Activated CD4-positive, alpha-beta T cell treated with anti-CD3 and anti-CD28 coated beads for 36 hours (primary cell): ENCODE results near the gene LIX1L. TPM values are rescaled to one million over a fixed set of nuclear protein-coding genes. Genes with fewer than 3 reads are reported as not detected.

Experiments
- ATAC-seq: fragments of 200-7000 bp; cut with Tn5 transposase; one replicate; pipeline ENCODE4 v1.10.0; 2021; ENCODE audit warnings: mild to moderate bottlenecking, moderate library complexity
- CTCF ChIA-PET: fragments of 350-600 bp; sonication (Branson Sonifier 250); formaldehyde crosslinking; loops from one replicate; lab custom pipeline; 2021; ENCODE audit warnings: antibody characterized with exemption; lab: Charles Lee
- POLR2A ChIA-PET: fragments of 350-600 bp; sonication (Branson Sonifier 250); formaldehyde crosslinking; loops from one replicate; lab custom pipeline; 2021; ENCODE audit warnings: antibody characterized with exemption, inconsistent platforms; lab: Charles Lee
- DNase-seq: peaks from one replicate; pipeline ENCODE4 v3.0.0-alpha.2; 2020
- H3K27ac Mint-ChIP-seq: one replicate; pipeline ENCODE4 v1.8.0; 2021; ENCODE audit warnings: mixed read lengths
- H3K27me3 Mint-ChIP-seq: one replicate; pipeline ENCODE4 v1.8.0; 2021; ENCODE audit warnings: mixed read lengths
- H3K36me3 Mint-ChIP-seq: one replicate; pipeline ENCODE4 v1.8.0; 2021; ENCODE audit warnings: low read depth, mixed read lengths
- H3K4me1 Mint-ChIP-seq: one replicate; pipeline ENCODE4 v1.8.0; 2021; ENCODE audit warnings: mixed read lengths
- H3K4me3 Mint-ChIP-seq: one replicate; pipeline ENCODE4 v1.8.0; 2021; ENCODE audit warnings: mild to moderate bottlenecking, moderate library complexity, mixed read lengths
- H3K9me3 Mint-ChIP-seq: one replicate; pipeline ENCODE4 v1.8.0; 2021; ENCODE audit warnings: low read depth, mixed read lengths
- intact Hi-C, 2 experiments: fragments of 100-400 bp; cut with DNase I in 1 of 2; cut with micrococcal nuclease in 1 of 2; formaldehyde crosslinking; loops; one replicate each; pipeline versions ENCODE4 v1.14.2 to v1.15.1; 2022 to 2024; cut with DNase I, micrococcal nuclease
- total RNA-seq, 2 experiments: library from RNA; stranded (reverse); gene quantifications; one replicate each; pipeline ENCODE4 v1.2.3, GENCODE V29; 2021

The LIX1L gene
- total RNA-seq, 2 experiments from 2014 or later = 44.9 to 49.4 TPM

GRCh38 chr1:145963265-145964019 is 5.6 kb upstream of the LIX1L start:
- peaks cover 10% of the 10 kb centered on the region for H3K9me3 Mint-ChIP-seq
- intact Hi-C loops = loop anchor here (1.0 to 5.0 kb wide), 11 partner anchors 7 to 104 kb away; partner anchors contain the start of genes PIAS3 (in 2 of the 2), RBM8A (in 2 of the 2), PEX11B (in 1 of the 2) and TXNIP (in 1 of the 2)
- ATAC-seq (no peak), DNase-seq (no peak)
- POLR2A ChIA-PET = interaction anchor here (0.6 to 4.7 kb wide), 13 partner anchors 10 to 136 kb away, joined by 3 to 38 read pairs (median 5); partner anchors contain the start of genes NUDT17, PIAS3, RBM8A and TXNIP
- H3K4me1 Mint-ChIP-seq = peaks cover 39% of the 10 kb centered on the region
- peak overlapping the region; percentile 85 for H3K4me3 Mint-ChIP-seq
- no peaks in the 10 kb centered on the region for H3K27me3 Mint-ChIP-seq
- CTCF ChIA-PET = interaction anchor here (0.6 to 6.1 kb wide), 20 partner anchors 10 to 118 kb away, joined by 3 to 46 read pairs (median 5); partner anchors contain the start of genes NUDT17, RBM8A and TXNIP
- H3K27ac Mint-ChIP-seq = peak overlapping the region; percentile 87
- peaks cover 20% of the 10 kb centered on the region for H3K36me3 Mint-ChIP-seq

GRCh38 chr1:145962157-145963102 is 4.6 kb upstream of the LIX1L start:
- H3K27me3 Mint-ChIP-seq = no peaks in the 10 kb centered on the region
- DNase-seq (peak; percentile 62), ATAC-seq (peak; percentile 0)
- intact Hi-C loops = loop anchor here in 1 of 2 experiments (5.0 kb wide), 1 partner anchor 90 kb away; no protein-coding TSS in a partner anchor
- CTCF ChIA-PET = interaction anchor here (0.6 to 6.1 kb wide), 8 partner anchors 14 to 117 kb away, joined by 3 to 46 read pairs (median 8); partner anchors contain the start of gene NUDT17
- H3K27ac Mint-ChIP-seq = peak overlapping the region; percentile 91
- H3K36me3 Mint-ChIP-seq = peaks cover 14% of the 10 kb centered on the region
- POLR2A ChIA-PET = interaction anchor here (0.8 to 4.7 kb wide), 5 partner anchors 17 to 103 kb away, joined by 3 to 38 read pairs (median 4); partner anchors contain the start of genes PIAS3 and RBM8A
- peak overlapping the region; percentile 85 for H3K4me3 Mint-ChIP-seq
- peaks cover 7% of the 10 kb centered on the region for H3K9me3 Mint-ChIP-seq
- peaks cover 44% of the 10 kb centered on the region for H3K4me1 Mint-ChIP-seq

GRCh38 chr1:145961425-145962156 is 3.8 kb upstream of the LIX1L start:
- H3K27ac Mint-ChIP-seq = peak overlapping the region; percentile 91
- peaks cover 9% of the 10 kb centered on the region for H3K36me3 Mint-ChIP-seq
- peak; percentile 2 for ATAC-seq
- H3K4me3 Mint-ChIP-seq = peak overlapping the region; percentile 85
- peaks cover 46% of the 10 kb centered on the region for H3K4me1 Mint-ChIP-seq
- H3K9me3 Mint-ChIP-seq = no peaks in the 10 kb centered on the region
- DNase-seq = peak; percentile 83
- ChIA-PET CTCF (interaction anchor here (1.0 kb wide), 1 partner anchor 22 kb away, joined by 3 read pairs; no protein-coding TSS in a partner anchor), POLR2A (interaction anchor here (1.2 to 4.7 kb wide), 3 partner anchors 34 to 103 kb away, joined by 4 to 38 read pairs (median 8); partner anchors contain the start of genes PIAS3 and RBM8A)
- H3K27me3 Mint-ChIP-seq = no peaks in the 10 kb centered on the region
- intact Hi-C loops = loop anchor here in 1 of 2 experiments (5.0 kb wide), 1 partner anchor 91 kb away; no protein-coding TSS in a partner anchor

- H3K36me3 Mint-ChIP-seq = peaks cover 9% of the 10 kb centered on the region
- POLR2A ChIA-PET = interaction anchor here (2.4 to 4.7 kb wide), 2 partner anchors 34 to 91 kb away, joined by 8 to 38 read pairs; partner anchors contain the start of gene RBM8A
- peak overlapping the region; percentile 85 for H3K4me3 Mint-ChIP-seq
- H3K9me3 Mint-ChIP-seq = no peaks in the 10 kb centered on the region
- CTCF ChIA-PET = interaction anchor here (1.0 kb wide), 2 partner anchors 19 to 23 kb away, joined by 3 to 5 read pairs; no protein-coding TSS in a partner anchor
- ATAC-seq (no peak), DNase-seq (no peak)
- intact Hi-C loops = loop anchor here in 1 of 2 experiments (5.0 kb wide), 1 partner anchor 91 kb away; no protein-coding TSS in a partner anchor
- no peaks in the 10 kb centered on the region for H3K27me3 Mint-ChIP-seq
- peaks cover 49% of the 10 kb centered on the region for H3K4me1 Mint-ChIP-seq
- peak overlapping the region; percentile 91 for H3K27ac Mint-ChIP-seq
These were observed 3.2 kb upstream of the LIX1L start for GRCh38 chr1:145961109-145961424.

GRCh38 chr1:145960468-145961108 is 2.8 kb upstream of the LIX1L start:
- H3K9me3 Mint-ChIP-seq = no peaks in the 10 kb centered on the region
- DNase-seq = peak; percentile 71
- no peaks in the 10 kb centered on the region for H3K27me3 Mint-ChIP-seq
- H3K27ac Mint-ChIP-seq = peak overlapping the region; percentile 91
- H3K36me3 Mint-ChIP-seq = peaks cover 9% of the 10 kb centered on the region
- CTCF ChIA-PET = interaction anchor here (1.0 kb wide), 2 partner anchors 18 to 23 kb away, joined by 3 to 5 read pairs; no protein-coding TSS in a partner anchor
- ATAC-seq = no peak
- H3K4me1 Mint-ChIP-seq = peaks cover 53% of the 10 kb centered on the region
- POLR2A ChIA-PET = interaction anchor here (2.4 kb wide), 1 partner anchor 33 kb away, joined by 8 read pairs; the partner anchor contains the start of gene RBM8A
- intact Hi-C loops = loop anchor here in 1 of 2 experiments (5.0 kb wide), 1 partner anchor 92 kb away; no protein-coding TSS in a partner anchor
- peak overlapping the region; percentile 85 for H3K4me3 Mint-ChIP-seq

- CTCF ChIA-PET = interaction anchor here (1.0 to 5.1 kb wide), 3 partner anchors 17 to 115 kb away, joined by 5 to 38 read pairs (median 10); partner anchors contain the start of gene NUDT17
- ATAC-seq = no peak
- no peak overlapping the region for H3K27ac Mint-ChIP-seq
- H3K36me3 Mint-ChIP-seq = peaks cover 10% of the 10 kb centered on the region
- no peaks in the 10 kb centered on the region for H3K27me3 Mint-ChIP-seq
- H3K4me3 Mint-ChIP-seq = peak overlapping the region; percentile 85
- peaks cover 55% of the 10 kb centered on the region for H3K4me1 Mint-ChIP-seq
- H3K9me3 Mint-ChIP-seq = no peaks in the 10 kb centered on the region
- POLR2A ChIA-PET = interaction anchor here (0.8 kb wide), 1 partner anchor 33 kb away, joined by 5 read pairs; the partner anchor contains the start of gene RBM8A
- DNase-seq = no peak
- intact Hi-C loops = loop anchor here in 1 of 2 experiments (5.0 kb wide), 1 partner anchor 92 kb away; no protein-coding TSS in a partner anchor
These were observed 2.2 kb upstream of the LIX1L start for GRCh38 chr1:145959957-145960467.

- Mint-ChIP-seq H3K4me3 (peak overlapping the region; percentile 17), H3K9me3 (no peaks in the 10 kb centered on the region), H3K27me3 (no peaks in the 10 kb centered on the region), H3K36me3 (peaks cover 10% of the 10 kb centered on the region), H3K4me1 (peaks cover 60% of the 10 kb centered on the region), H3K27ac (peak overlapping the region; percentile 45)
- DNase-seq (no peak), ATAC-seq (no peak)
- intact Hi-C loops = no loop called here
- ChIA-PET POLR2A (interaction anchor here (0.8 to 3.5 kb wide), 3 partner anchors 20 to 32 kb away, joined by 5 to 43 read pairs (median 12); partner anchors contain the start of gene RBM8A), CTCF (interaction anchor here (1.5 to 5.1 kb wide), 3 partner anchors 11 to 114 kb away, joined by 5 to 38 read pairs (median 10); partner anchors contain the start of gene NUDT17)
These were observed 1.5 kb upstream of the LIX1L start for GRCh38 chr1:145959333-145959732.

GRCh38 chr1:145958734-145959133 is 917 bp upstream of the LIX1L start:
- no peak for ATAC-seq
- Mint-ChIP-seq H3K27me3 (no peaks in the 10 kb centered on the region), H3K27ac (no peak overlapping the region), H3K9me3 (no peaks in the 10 kb centered on the region), H3K4me3 (peak overlapping the region; percentile 87), H3K36me3 (peaks cover 10% of the 10 kb centered on the region), H3K4me1 (peaks cover 63% of the 10 kb centered on the region)
- ChIA-PET CTCF (interaction anchor here (0.7 to 5.1 kb wide), 7 partner anchors 11 to 114 kb away, joined by 3 to 38 read pairs (median 5); partner anchors contain the start of genes NUDT17 and RBM8A), POLR2A (interaction anchor here (0.7 to 3.5 kb wide), 6 partner anchors 21 to 113 kb away, joined by 3 to 43 read pairs (median 8); partner anchors contain the start of genes ANKRD35, NUDT17, PIAS3 and RBM8A)
- DNase-seq = no peak
- intact Hi-C loops = loop anchor here (1.0 kb wide), 6 partner anchors 31 to 99 kb away; partner anchors contain the start of genes PEX11B (in 1 of the 2), PIAS3 (in 1 of the 2), RBM8A (in 1 of the 2) and TXNIP (in 1 of the 2)
